Measurements from ENCODE around the gene ZNF280D.

Gene ZNF280D

DNA sequence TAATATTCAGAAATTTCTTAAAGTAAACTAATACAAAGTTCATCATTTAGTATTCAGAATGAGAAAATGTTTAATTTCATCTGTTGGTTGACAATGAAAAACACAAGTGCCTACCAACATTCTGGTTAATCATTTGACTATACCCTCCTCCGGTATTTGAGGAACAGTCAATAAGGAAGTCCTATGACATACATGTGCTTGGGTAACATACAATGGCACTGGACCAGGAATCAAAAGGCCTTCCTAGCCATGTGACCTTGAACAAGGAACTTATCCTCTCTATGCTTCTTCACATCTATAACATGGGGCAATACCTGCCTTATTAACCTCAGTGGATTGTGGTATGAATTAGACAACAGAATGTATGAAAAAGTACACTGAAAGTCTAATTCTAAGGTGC lies 65.8 kb downstream of the ZNF280D start:
- Histone ChIP-seq H3K4me3 (ENCODE audit: insufficient read depth in 1 of 2, low read depth in 1 of 2, low read length in 2 of 2) (no peak overlapping the region), H3K27me3 (ENCODE audit: control insufficient read depth in 1 of 2, insufficient read depth in 1 of 2, low read length in 2 of 2) (no peaks in the 10 kb centered on the region), H2BK120ac (ENCODE audit: low read depth, low read length) (no peak overlapping the region), H2BK5ac (ENCODE audit: low read depth, low read length, poor library complexity, severe bottlenecking) (no peak overlapping the region), H3K4ac (ENCODE audit: low read depth in 1 of 2, low read length in 2 of 2) (no peak overlapping the region), H3K4me1 (ENCODE audit: control insufficient read depth, insufficient read depth, low read depth, low read length) (no peaks in the 10 kb centered on the region), H2BK15ac (ENCODE audit: low read depth, poor library complexity, severe bottlenecking) (no peak overlapping the region), H2AK5ac (ENCODE audit: low read length, severe bottlenecking) (no peak overlapping the region), H3K4me2 (ENCODE audit: low read length, poor library complexity, severe bottlenecking) (no peak overlapping the region), H3K9ac (ENCODE audit: low read length) (no peak overlapping the region), H3K9me3 (ENCODE audit: control insufficient read depth, low read length) (no peaks in the 10 kb centered on the region), H4K91ac (ENCODE audit: low read length) (no peak overlapping the region), H4K8ac (ENCODE audit: low read length) (no peak overlapping the region), H3K14ac (ENCODE audit: low read length in 2 of 2) (no peak overlapping the region), H3K23ac (ENCODE audit: low read length in 2 of 2) (no peak overlapping the region), H2BK12ac (ENCODE audit: low read length in 2 of 2) (no peak overlapping the region), H3K79me1 (replicated peaks; ENCODE audit: low read length, poor library complexity, severe bottlenecking) (peaks cover 2% of the 10 kb centered on the region), H2AFZ (ENCODE audit: low read depth, low read length) (no peak overlapping the region), H3K27ac (ENCODE audit: low read length, poor library complexity, severe bottlenecking) (no peak overlapping the region), H3K18ac (ENCODE audit: low read depth in 1 of 2, low read length in 2 of 2) (no peak overlapping the region), H3K36me3 (ENCODE audit: control insufficient read depth in 1 of 2, insufficient read depth in 2 of 2, low read depth in 1 of 2, low read length in 2 of 2) (peaks cover 2 to 85% of the 10 kb centered on the region in 2 experiments)
- 100% methylated on average over 1 of the region's 1 CpG for WGBS
- DNase-seq = no peak

DNA sequence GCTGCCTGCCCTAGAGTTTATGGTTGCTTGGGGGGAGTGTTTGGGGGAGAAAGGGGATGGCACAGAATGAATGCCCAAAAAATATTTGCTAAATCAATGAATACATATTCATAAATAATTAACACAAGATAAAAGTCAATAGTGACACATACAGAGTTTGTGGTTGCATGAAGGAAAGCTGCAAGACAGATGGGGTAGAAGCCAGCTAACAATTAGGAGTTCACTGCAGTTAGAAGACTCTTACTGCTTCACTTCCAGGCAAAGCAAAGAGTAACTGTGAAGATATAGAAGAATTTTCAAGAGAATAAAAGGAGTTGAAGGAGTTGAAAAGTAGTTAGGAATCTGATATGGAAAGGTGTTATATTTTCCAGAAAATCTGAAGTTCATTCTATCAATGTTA lies 72.4 kb downstream of the ZNF280D start:
- H4K91ac ChIP-seq (ENCODE audit: low read length) = no peak overlapping the region
- H3K36me3 ChIP-seq (ENCODE audit: control insufficient read depth in 1 of 2, insufficient read depth in 2 of 2, low read depth in 1 of 2, low read length in 2 of 2) = peaks cover 2 to 87% of the 10 kb centered on the region in 2 experiments
- H4K8ac ChIP-seq (ENCODE audit: low read length) = no peak overlapping the region
- H3K4me3 ChIP-seq (ENCODE audit: insufficient read depth in 1 of 2, low read depth in 1 of 2, low read length in 2 of 2) = no peak overlapping the region
- H3K9me3 ChIP-seq (ENCODE audit: control insufficient read depth, low read length) = no peaks in the 10 kb centered on the region
- no peak overlapping the region for H3K4me2 ChIP-seq (ENCODE audit: low read length, poor library complexity, severe bottlenecking)
- no peak overlapping the region for H3K9ac ChIP-seq (ENCODE audit: low read length)
- H3K4ac ChIP-seq (ENCODE audit: low read depth in 1 of 2, low read length in 2 of 2) = no peak overlapping the region
- peaks cover 4% of the 10 kb centered on the region for H3K79me1 ChIP-seq (replicated peaks; ENCODE audit: low read length, poor library complexity, severe bottlenecking)
- H3K27ac ChIP-seq (ENCODE audit: low read length, poor library complexity, severe bottlenecking) = no peak overlapping the region
- no peaks in the 10 kb centered on the region for H3K4me1 ChIP-seq (ENCODE audit: control insufficient read depth, insufficient read depth, low read depth, low read length)
- no peaks in the 10 kb centered on the region for H3K27me3 ChIP-seq (ENCODE audit: control insufficient read depth in 1 of 2, insufficient read depth in 1 of 2, low read length in 2 of 2)
- H2BK15ac ChIP-seq (ENCODE audit: low read depth, poor library complexity, severe bottlenecking) = no peak overlapping the region
- H2AFZ ChIP-seq (ENCODE audit: low read depth, low read length) = no peak overlapping the region
- H3K14ac ChIP-seq (ENCODE audit: low read length in 2 of 2) = no peak overlapping the region
- no peak for DNase-seq
- no peak overlapping the region for H3K18ac ChIP-seq (ENCODE audit: low read depth in 1 of 2, low read length in 2 of 2)
- H2BK12ac ChIP-seq (ENCODE audit: low read length in 2 of 2) = no peak overlapping the region
- no peak overlapping the region for H2BK5ac ChIP-seq (ENCODE audit: low read depth, low read length, poor library complexity, severe bottlenecking)
- H2BK120ac ChIP-seq (ENCODE audit: low read depth, low read length) = no peak overlapping the region
- H2AK5ac ChIP-seq (ENCODE audit: low read length, severe bottlenecking) = no peak overlapping the region
- H3K23ac ChIP-seq (ENCODE audit: low read length in 2 of 2) = no peak overlapping the region

DNA sequence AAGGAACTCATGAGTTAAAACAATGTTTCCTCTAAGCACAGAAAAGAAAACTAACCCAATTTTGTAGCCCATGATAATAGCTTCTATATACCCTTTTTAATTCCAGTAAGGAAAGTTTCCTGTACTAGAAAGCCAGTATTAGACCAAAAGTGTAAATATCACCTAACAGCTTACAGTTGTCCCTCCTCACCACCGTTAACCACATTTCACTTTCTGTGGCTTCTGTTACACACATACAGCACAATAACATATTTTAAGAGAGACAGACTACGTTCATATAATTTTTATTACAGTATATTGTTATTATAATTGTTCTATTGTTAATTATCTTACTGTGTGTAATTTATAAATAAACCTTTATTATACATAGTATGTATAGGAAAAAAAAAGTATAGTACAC lies 74.1 kb downstream of the ZNF280D start:
- no peaks in the 10 kb centered on the region for H3K27me3 ChIP-seq (ENCODE audit: control insufficient read depth in 1 of 2, insufficient read depth in 1 of 2, low read length in 2 of 2)
- no peak overlapping the region for H2BK12ac ChIP-seq (ENCODE audit: low read length in 2 of 2)
- H3K36me3 ChIP-seq (ENCODE audit: control insufficient read depth in 1 of 2, insufficient read depth in 2 of 2, low read depth in 1 of 2, low read length in 2 of 2) = peaks cover 0 to 78% of the 10 kb centered on the region in 2 experiments
- H2BK120ac ChIP-seq (ENCODE audit: low read depth, low read length) = no peak overlapping the region
- no peak overlapping the region for H2AFZ ChIP-seq (ENCODE audit: low read depth, low read length)
- H3K4ac ChIP-seq (ENCODE audit: low read depth in 1 of 2, low read length in 2 of 2) = no peak overlapping the region
- no peak overlapping the region for H3K23ac ChIP-seq (ENCODE audit: low read length in 2 of 2)
- H3K4me2 ChIP-seq (ENCODE audit: low read length, poor library complexity, severe bottlenecking) = no peak overlapping the region
- peaks cover 4% of the 10 kb centered on the region for H3K79me1 ChIP-seq (replicated peaks; ENCODE audit: low read length, poor library complexity, severe bottlenecking)
- no peak overlapping the region for H3K9ac ChIP-seq (ENCODE audit: low read length)
- H3K14ac ChIP-seq (ENCODE audit: low read length in 2 of 2) = no peak overlapping the region
- WGBS = 100% methylated on average over 1 of the region's 2 CpGs
- H4K91ac ChIP-seq (ENCODE audit: low read length) = no peak overlapping the region
- no peak overlapping the region for H2BK15ac ChIP-seq (ENCODE audit: low read depth, poor library complexity, severe bottlenecking)
- H3K4me1 ChIP-seq (ENCODE audit: control insufficient read depth, insufficient read depth, low read depth, low read length) = no peaks in the 10 kb centered on the region
- H3K27ac ChIP-seq (ENCODE audit: low read length, poor library complexity, severe bottlenecking) = no peak overlapping the region
- no peak overlapping the region for H2AK5ac ChIP-seq (ENCODE audit: low read length, severe bottlenecking)
- no peak for DNase-seq
- no peak overlapping the region for H3K18ac ChIP-seq (ENCODE audit: low read depth in 1 of 2, low read length in 2 of 2)
- H2BK5ac ChIP-seq (ENCODE audit: low read depth, low read length, poor library complexity, severe bottlenecking) = no peak overlapping the region
- H4K8ac ChIP-seq (ENCODE audit: low read length) = no peak overlapping the region
- H3K4me3 ChIP-seq (ENCODE audit: insufficient read depth in 1 of 2, low read depth in 1 of 2, low read length in 2 of 2) = no peak overlapping the region
- no peaks in the 10 kb centered on the region for H3K9me3 ChIP-seq (ENCODE audit: control insufficient read depth, low read length)

GRCh38 chr15:56654624-56655023 lies 78.7 kb downstream of the ZNF280D start:
- Histone ChIP-seq H3K9ac (ENCODE audit: low read length) (no peak overlapping the region), H3K36me3 (ENCODE audit: control insufficient read depth in 1 of 2, insufficient read depth in 2 of 2, low read depth in 1 of 2, low read length in 2 of 2) (peaks cover 0 to 60% of the 10 kb centered on the region in 2 experiments), H3K23ac (ENCODE audit: low read length in 2 of 2) (no peak overlapping the region), H3K4ac (ENCODE audit: low read depth in 1 of 2, low read length in 2 of 2) (no peak overlapping the region), H2AFZ (ENCODE audit: low read depth, low read length) (no peak overlapping the region), H3K4me2 (ENCODE audit: low read length, poor library complexity, severe bottlenecking) (no peak overlapping the region), H3K27ac (ENCODE audit: low read length, poor library complexity, severe bottlenecking) (no peak overlapping the region), H3K4me1 (ENCODE audit: control insufficient read depth, insufficient read depth, low read depth, low read length) (no peaks in the 10 kb centered on the region), H2AK5ac (ENCODE audit: low read length, severe bottlenecking) (no peak overlapping the region), H2BK12ac (ENCODE audit: low read length in 2 of 2) (no peak overlapping the region), H3K18ac (ENCODE audit: low read depth in 1 of 2, low read length in 2 of 2) (no peak overlapping the region), H2BK15ac (ENCODE audit: low read depth, poor library complexity, severe bottlenecking) (no peak overlapping the region), H3K79me1 (replicated peaks; ENCODE audit: low read length, poor library complexity, severe bottlenecking) (peaks cover 2% of the 10 kb centered on the region), H2BK5ac (ENCODE audit: low read depth, low read length, poor library complexity, severe bottlenecking) (no peak overlapping the region), H2BK120ac (ENCODE audit: low read depth, low read length) (no peak overlapping the region), H3K27me3 (ENCODE audit: control insufficient read depth in 1 of 2, insufficient read depth in 1 of 2, low read length in 2 of 2) (no peaks in the 10 kb centered on the region), H3K4me3 (ENCODE audit: insufficient read depth in 1 of 2, low read depth in 1 of 2, low read length in 2 of 2) (no peak overlapping the region), H3K9me3 (ENCODE audit: control insufficient read depth, low read length) (no peaks in the 10 kb centered on the region), H3K14ac (ENCODE audit: low read length in 2 of 2) (no peak overlapping the region), H4K8ac (ENCODE audit: low read length) (no peak overlapping the region), H4K91ac (ENCODE audit: low read length) (no peak overlapping the region)
- WGBS = 83% methylated on average over 1 of the region's 3 CpGs
- no peak for DNase-seq

Measured in mesenchymal stem cell (in vitro differentiated cells and primary cell).